D721Med (cell line): ENCODE results near the gene SLC16A9.
"Not testable (repeated sequence)": the region's sequence is repeated elsewhere in the genome, so short reads cannot be mapped to it uniquely, and the experiment has no call there.

ENCODE experiments used
- DNase-seq: peaks from one replicate; pipeline ENCODE4 v3.0.0; 2011; ENCODE audit warnings: low spot score; ENCODE audit not compliant: insufficient read length
- FAIRE-seq: peaks from 2 replicates; lab custom pipeline; 2011; peaks lifted over from hg19 to GRCh38; lab: Jason Lieb, UNC
- TF ChIP-seq, protein P1 (sequence below): IDR thresholded peaks from 2 replicates; pipeline ENCODE4 v1.5.1; 2012; ENCODE audit warnings: mild to moderate bottlenecking, control low read depth; ENCODE audit not compliant: insufficient read depth; ENCODE audit errors: missing control alignments

Gene SLC16A9

DNA sequence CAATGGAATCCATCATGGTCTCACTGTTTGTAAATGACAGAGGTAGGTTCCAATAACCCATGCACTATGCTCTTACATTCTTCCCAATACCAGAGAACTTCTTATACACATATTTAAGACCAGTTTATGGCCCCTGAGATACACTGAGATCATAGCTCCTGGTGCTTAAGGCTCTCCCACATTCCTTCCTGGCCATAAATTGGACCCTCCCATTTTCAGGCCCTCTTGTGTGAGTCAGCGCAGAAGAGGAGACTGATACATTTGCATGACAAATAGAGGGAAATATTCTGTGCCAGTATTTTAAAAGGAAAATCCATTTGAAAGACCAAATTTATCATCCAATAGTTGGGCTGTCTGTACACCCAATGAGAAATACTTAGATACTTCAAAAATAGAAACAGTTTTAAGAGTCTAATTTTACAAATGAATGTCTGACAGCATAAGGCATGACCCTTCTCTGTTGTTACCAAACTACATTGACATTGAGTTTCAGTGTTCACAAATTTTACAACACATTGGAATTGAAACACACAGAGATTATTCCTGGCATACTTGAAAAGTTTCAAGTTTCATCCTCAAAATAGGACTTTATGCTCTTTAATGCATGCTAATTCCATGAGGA is 35.3 kb downstream of the SLC16A9 start:
- TF ChIP-seq, protein P1, sequence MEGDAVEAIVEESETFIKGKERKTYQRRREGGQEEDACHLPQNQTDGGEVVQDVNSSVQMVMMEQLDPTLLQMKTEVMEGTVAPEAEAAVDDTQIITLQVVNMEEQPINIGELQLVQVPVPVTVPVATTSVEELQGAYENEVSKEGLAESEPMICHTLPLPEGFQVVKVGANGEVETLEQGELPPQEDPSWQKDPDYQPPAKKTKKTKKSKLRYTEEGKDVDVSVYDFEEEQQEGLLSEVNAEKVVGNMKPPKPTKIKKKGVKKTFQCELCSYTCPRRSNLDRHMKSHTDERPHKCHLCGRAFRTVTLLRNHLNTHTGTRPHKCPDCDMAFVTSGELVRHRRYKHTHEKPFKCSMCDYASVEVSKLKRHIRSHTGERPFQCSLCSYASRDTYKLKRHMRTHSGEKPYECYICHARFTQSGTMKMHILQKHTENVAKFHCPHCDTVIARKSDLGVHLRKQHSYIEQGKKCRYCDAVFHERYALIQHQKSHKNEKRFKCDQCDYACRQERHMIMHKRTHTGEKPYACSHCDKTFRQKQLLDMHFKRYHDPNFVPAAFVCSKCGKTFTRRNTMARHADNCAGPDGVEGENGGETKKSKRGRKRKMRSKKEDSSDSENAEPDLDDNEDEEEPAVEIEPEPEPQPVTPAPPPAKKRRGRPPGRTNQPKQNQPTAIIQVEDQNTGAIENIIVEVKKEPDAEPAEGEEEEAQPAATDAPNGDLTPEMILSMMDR: no peak
- DNase-seq (no peak), FAIRE-seq (no peak)

DNA sequence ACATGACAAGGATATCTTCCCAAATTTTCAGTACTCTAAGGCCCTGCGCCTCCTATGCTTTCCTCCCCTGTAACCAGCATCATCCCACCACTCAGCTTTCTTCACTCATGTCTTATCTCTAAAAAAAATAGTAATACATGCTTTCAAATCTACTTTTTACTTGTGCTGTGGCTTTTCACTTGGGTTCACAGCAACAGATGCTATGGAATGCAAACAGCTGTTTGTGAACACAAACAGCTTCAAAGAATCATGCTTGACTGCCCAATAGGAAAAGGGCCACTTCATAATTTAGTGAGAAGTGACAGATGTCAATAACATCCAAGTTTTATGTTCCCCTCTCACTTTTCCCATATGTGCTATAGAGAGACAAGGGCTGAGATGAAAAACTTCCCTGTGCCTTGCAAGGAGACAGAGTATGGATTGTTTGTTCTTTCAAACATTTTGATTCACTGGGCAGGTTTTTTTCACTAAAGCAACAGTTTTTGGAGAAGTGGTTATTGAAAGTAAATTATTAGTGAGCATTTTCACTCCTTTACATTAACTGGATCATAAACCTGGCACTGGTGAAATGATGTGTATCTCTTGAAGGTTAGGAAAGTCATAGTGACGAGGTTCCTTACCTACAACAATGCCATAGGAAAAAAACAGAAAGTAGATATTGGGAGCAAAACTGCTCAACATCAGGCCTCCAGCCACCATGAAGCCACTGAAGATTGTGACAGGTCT is 37.3 kb downstream of the SLC16A9 start:
- TF ChIP-seq, protein P1: no peak
- no peak for DNase-seq
- FAIRE-seq: peak; percentile 25

DNA sequence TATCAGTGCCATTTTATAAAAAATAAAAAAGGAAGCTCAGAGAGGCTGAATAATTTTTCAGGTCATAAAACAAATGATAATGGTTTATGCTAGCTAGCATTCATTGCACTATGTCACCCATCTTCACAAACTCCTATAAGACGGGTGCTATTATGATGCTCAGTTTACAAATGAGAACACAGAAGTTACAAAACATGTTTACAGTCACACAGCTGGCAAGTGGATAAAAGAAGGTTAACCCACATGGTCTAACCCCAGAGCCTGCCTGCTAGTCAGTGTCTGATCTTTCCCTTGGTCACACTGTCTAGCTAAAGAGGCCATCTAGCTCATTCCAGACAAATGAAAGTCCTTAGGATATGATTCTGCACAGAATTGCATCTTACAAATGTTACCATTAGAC is 39.4 kb downstream of the SLC16A9 start:
- TF ChIP-seq, protein P1: no peak
- DNase-seq (no peak), FAIRE-seq (no peak)

DNA sequence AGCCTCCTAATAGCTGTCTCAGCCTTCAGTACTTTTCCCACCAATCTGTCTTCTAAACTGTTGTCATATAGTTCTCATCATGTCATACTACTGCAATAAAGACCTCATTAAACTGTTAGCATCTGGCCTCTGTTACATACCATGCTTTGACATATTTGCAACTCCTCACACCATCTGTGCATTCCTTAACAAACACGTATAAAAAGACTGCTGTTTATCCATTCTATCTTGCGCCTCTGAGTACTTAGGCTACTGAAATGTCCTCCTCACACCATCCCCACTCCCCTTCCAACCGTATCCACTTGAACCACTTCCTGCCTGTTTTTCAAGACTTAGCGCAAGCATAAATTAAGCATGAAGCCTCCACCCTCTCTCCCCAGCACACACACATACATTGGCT is 41.6 kb downstream of the SLC16A9 start:
- TF ChIP-seq, protein P1: no peak
- FAIRE-seq (peak; percentile 63), DNase-seq (no peak)

DNA sequence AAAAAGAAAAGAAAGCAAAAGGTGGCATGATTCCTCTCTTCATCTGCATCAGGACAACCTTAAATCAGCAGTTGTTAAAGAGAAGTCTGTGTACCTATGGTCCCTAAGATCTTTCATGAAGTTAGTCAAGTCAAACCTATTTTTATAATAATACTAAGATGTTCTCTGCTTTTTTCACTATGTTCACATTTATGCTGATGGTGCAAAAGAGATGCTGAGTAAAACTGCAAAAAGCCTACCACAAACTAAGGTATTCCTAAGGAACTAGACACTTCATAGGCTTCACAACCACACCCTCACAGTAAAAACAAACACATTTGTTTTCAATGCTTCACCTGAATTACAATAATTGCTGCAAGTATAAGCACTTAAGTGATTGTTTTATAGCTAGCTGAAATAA is 43.3 kb downstream of the SLC16A9 start:
- TF ChIP-seq, protein P1: no peak
- DNase-seq (no peak), FAIRE-seq (no peak)

DNA sequence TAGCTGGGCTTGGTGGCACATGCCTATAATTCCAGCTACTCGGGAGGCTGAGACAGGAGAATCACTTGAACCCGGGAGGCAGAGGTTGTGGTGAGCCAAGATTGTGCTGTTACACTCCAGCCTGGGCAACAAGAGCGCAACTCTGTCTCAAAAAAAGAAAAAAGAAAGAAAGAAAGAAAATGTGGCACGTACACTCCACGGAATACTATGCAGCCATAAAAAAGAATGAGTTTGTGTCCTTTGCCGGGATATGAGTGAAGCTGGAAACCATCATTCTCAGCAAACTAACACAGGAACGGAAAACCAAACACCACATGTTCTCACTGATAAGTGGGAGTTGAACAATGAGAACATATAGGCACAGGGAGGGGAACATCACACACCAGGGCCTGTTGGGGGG is 46.4 kb downstream of the SLC16A9 start:
- FAIRE-seq, DNase-seq: not testable (repeated sequence)

DNA sequence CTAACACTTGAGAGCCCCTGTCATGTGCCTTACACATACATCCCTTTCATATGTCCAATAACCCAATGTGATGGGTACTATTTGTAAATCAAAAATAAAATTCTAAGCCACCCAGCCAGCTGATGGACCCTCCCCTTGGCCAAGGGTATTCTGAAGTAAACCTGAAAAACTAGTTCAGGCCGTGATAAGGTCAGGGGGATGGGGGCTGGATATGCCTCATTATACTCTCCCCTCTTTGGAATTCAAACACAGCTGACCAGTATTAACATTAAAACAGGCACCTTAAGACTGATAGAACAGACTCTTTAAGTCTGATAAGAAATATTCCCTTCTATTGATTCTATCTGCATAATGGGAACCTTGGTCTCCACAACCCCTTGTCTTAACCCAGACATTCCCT is 51.9 kb downstream of the SLC16A9 start:
- FAIRE-seq (no peak), DNase-seq (no peak)
- TF ChIP-seq, protein P1: no peak
